ENCODE data around the gene MYO1F. TPM values are rescaled to one million over a fixed set of nuclear protein-coding genes. Genes with fewer than 3 reads are reported as not detected.

The MYO1F gene
- total RNA-seq, 2 experiments from 2014 or later, result 48.7 to 50.1 TPM

DNA sequence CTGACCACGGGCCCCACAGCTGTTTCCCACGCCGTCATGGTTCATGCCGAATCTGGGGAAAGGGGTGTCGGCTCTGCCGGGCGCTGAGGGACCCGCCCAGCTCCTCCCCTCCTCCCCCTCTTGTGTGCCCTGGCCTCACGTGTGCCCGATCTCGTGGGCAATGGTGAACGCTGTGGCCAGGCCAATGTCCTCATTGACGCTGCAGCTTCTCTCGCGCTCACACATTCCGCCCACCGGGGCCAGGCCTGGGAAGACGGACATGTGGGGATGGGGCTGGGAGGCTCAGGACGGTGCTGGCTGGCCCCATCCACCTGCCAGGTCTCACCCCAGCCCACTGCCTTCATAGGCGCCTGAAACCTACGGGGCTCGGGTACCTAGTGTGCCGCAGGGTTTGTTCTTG, 18.9 kb upstream of the MYO1F start:
- ChIA-PET POLR2A (no interaction called here), CTCF (interaction anchor here (1.5 to 5.9 kb wide), 2 partner anchors 10 to 17 kb away, joined by 4 to 61 read pairs; partner anchors contain the start of gene MYO1F)
- Mint-ChIP-seq H3K36me3 (peaks cover 2% of the 10 kb centered on the region), H3K9me3 (peaks cover 12% of the 10 kb centered on the region), H3K27me3 (no peaks in the 10 kb centered on the region), H3K27ac (no peak overlapping the region), H3K4me1 (ENCODE audit: low read depth) (peaks cover 7% of the 10 kb centered on the region), H3K4me3 (no peak overlapping the region)
- DNase-seq, result no peak
- intact Hi-C loops (cut with micrococcal nuclease), result no loop called here

DNA sequence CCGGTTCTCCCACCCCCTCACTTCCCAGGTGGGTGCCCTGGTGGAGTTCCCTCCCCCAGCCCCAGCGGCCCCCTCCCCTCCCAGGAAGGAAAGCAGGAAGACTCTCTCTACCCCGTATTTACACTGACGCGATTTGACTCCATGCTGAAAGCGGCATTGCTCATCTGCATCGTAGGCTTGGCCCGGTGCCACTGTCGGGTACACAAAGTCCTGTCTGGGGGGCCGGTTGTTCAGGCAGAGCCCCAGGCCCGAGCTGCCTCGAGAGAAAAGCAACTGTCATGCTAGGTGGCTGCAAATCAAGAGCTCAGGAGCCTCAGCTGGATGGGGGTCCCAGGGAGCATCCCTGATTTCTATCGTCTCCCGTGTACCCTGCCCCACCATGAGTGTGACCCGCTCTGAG, 18.4 kb upstream of the MYO1F start:
- no peak for DNase-seq
- intact Hi-C loops (cut with micrococcal nuclease), result no loop called here
- Mint-ChIP-seq H3K36me3 (peaks cover 1% of the 10 kb centered on the region), H3K4me3 (no peak overlapping the region), H3K4me1 (ENCODE audit: low read depth) (peaks cover 7% of the 10 kb centered on the region), H3K9me3 (peaks cover 12% of the 10 kb centered on the region), H3K27ac (no peak overlapping the region), H3K27me3 (no peaks in the 10 kb centered on the region)
- POLR2A ChIA-PET, result no interaction called here
- CTCF ChIA-PET, result interaction anchor here (1.5 to 5.9 kb wide), 2 partner anchors 9 to 16 kb away, joined by 4 to 61 read pairs; partner anchors contain the start of gene MYO1F

GRCh38 chr19:8593931-8594330, 16.7 kb upstream of the MYO1F start:
- Mint-ChIP-seq H3K27me3 (no peaks in the 10 kb centered on the region), H3K27ac (no peak overlapping the region), H3K4me1 (ENCODE audit: low read depth) (peaks cover 7% of the 10 kb centered on the region), H3K9me3 (peaks cover 12% of the 10 kb centered on the region), H3K36me3 (no peaks in the 10 kb centered on the region), H3K4me3 (no peak overlapping the region)
- ChIA-PET POLR2A (no interaction called here), CTCF (interaction anchor here (0.8 to 5.9 kb wide), 7 partner anchors 11 to 100 kb away, joined by 3 to 61 read pairs (median 3); partner anchors contain the start of gene MYO1F)
- DNase-seq, result no peak
- intact Hi-C loops (cut with micrococcal nuclease), result no loop called here

- intact Hi-C loops (cut with micrococcal nuclease), result loop anchor here (1.0 kb wide), 3 partner anchors 11 to 240 kb away; partner anchors contain the start of genes MBD3L1, RAB11B and ZNF558
- H3K27me3 Mint-ChIP-seq, result no peaks in the 10 kb centered on the region
These were observed 15.2 kb upstream of the MYO1F start for GRCh38 chr19:8592231-8593009.

GRCh38 chr19:8589177-8589714, 12.0 kb upstream of the MYO1F start:
- no peaks in the 10 kb centered on the region for H3K27me3 Mint-ChIP-seq
- ChIA-PET CTCF (interaction anchor here (1.0 to 1.2 kb wide), 2 partner anchors 11 to 176 kb away, joined by 3 to 7 read pairs; partner anchors contain the start of gene MARCHF2), POLR2A (no interaction called here)
- peaks cover 7% of the 10 kb centered on the region for H3K4me1 Mint-ChIP-seq (ENCODE audit: low read depth)
- peaks cover 9% of the 10 kb centered on the region for H3K9me3 Mint-ChIP-seq
- no peaks in the 10 kb centered on the region for H3K36me3 Mint-ChIP-seq
- H3K4me3 Mint-ChIP-seq, result no peak overlapping the region
- H3K27ac Mint-ChIP-seq, result no peak overlapping the region
- intact Hi-C loops (cut with micrococcal nuclease), result no loop called here
- DNase-seq, result no peak

More at GRCh38 chr19:8592231-8593009, 15.2 kb upstream of the MYO1F start:
- Mint-ChIP-seq H3K9me3 (peaks cover 12% of the 10 kb centered on the region), H3K4me3 (peak overlapping the region; percentile 70), H3K36me3 (no peaks in the 10 kb centered on the region), H3K4me1 (ENCODE audit: low read depth) (peaks cover 7% of the 10 kb centered on the region), H3K27ac (peak overlapping the region; percentile 59)
- DNase-seq, result peak; percentile 99
- ChIA-PET POLR2A (no interaction called here), CTCF (interaction anchor here (0.6 to 5.9 kb wide), 4 partner anchors 8 to 14 kb away, joined by 3 to 61 read pairs (median 15); partner anchors contain the start of gene MYO1F)

DNA sequence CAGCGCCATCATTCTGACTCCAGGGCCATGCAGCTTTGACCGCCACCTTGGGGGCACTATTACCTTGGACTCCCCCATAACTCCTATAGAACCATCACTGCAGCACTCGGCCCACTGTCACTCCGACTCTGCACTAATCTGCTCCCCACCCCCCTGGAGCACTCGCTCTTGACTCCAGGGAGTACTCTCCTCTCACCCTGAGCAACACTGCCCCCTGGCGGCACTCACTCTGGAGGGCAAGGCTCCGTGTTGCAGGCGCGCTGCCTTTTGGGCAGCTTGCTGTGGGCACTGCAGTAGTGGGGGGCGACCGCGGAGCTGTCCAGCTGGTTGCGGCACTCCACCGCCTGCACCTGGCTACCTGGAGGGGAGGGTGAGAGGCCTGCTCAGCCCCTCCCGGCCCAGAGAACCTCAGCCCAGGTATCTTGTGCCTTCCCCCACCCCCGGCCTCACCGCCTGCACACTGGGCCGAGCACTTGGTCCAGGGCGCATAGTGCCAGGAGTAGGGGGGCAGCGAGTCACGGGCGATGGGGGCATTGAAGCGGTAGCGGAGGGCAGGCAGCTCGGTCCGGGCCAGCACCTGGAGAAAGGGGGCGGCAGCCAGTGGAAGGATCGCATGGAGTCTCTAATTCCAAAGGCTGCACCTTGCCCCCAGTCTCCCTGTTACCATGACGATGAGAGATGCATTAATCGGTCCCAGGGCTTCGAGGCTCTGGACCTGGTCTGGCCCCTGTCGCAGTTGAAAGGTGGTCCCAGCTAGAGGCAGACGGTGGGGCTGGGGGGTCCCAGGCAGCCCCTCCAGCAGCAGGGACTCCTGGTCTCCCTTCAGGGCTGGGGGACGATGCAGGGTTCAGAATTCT, 8.9 kb upstream of the MYO1F start:
- ChIA-PET POLR2A (no interaction called here), CTCF (interaction anchor here (0.5 to 2.9 kb wide), 13 partner anchors 8 to 683 kb away, joined by 3 to 16 read pairs (median 3); partner anchors contain the start of genes MARCHF2 and MYO1F)
- H3K36me3 Mint-ChIP-seq, result no peaks in the 10 kb centered on the region
- no peaks in the 10 kb centered on the region for H3K9me3 Mint-ChIP-seq
- no peaks in the 10 kb centered on the region for H3K27me3 Mint-ChIP-seq
- peak; percentile 75 for DNase-seq
- H3K4me3 Mint-ChIP-seq, result no peak overlapping the region
- intact Hi-C loops (cut with micrococcal nuclease), result no loop called here
- H3K4me1 Mint-ChIP-seq (ENCODE audit: low read depth), result no peaks in the 10 kb centered on the region
- H3K27ac Mint-ChIP-seq, result no peak overlapping the region

DNA sequence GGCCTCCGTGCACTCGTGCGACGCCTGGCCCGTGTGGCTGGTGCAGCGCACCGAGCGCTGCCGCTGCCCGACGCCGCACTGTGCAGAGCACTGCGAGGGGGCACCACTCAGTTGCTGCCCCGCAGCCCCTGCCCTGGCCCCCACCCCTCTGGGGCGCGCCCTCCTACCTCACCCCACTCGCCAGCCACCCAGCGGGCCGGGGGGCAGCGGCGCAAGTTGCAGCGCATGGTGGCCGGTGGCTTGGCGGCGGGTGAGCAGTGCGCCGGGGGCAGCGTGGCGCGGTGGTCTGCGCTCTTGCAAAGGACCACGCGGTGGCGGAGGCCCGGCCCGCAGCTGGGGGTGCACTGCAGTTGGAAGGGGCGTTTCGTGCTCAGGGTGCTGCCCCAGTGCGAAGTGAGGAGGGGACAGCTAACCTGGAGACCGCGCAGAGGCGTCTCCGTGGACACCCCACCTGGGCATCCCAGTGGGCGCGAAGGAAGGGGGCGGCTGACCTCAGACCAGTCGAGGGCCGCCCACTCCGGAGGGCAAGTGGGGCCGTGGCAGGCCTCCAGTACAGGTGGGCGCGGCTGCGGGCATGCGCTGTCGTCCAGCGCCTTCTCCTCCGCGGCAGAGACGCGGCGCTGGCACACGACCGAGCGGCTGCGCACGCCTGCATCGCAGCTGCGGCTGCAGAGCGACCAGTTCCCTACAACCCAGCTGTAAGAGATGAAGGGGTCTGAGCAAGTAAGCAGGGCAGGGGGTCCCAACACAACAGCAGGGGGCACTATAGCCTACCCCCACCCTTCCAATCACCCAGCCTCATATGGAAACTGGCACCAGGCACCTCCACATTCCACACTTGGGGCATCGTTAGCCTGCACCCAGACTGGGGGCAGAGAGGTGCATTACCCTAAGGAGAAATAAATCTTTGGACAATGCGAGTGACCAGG, 8.0 kb upstream of the MYO1F start:
- intact Hi-C loops (cut with micrococcal nuclease), result no loop called here
- DNase-seq, result no peak
- ChIA-PET CTCF (interaction anchor here (0.6 to 2.9 kb wide), 6 partner anchors 8 to 231 kb away, joined by 3 to 16 read pairs (median 6); partner anchors contain the start of gene MYO1F), POLR2A (no interaction called here)
- Mint-ChIP-seq H3K4me3 (no peak overlapping the region), H3K9me3 (no peaks in the 10 kb centered on the region), H3K4me1 (ENCODE audit: low read depth) (no peaks in the 10 kb centered on the region), H3K27me3 (no peaks in the 10 kb centered on the region), H3K27ac (no peak overlapping the region), H3K36me3 (no peaks in the 10 kb centered on the region)

GRCh38 chr19:8580710-8581281, 3.6 kb upstream of the MYO1F start:
- no peaks in the 10 kb centered on the region for H3K9me3 Mint-ChIP-seq
- H3K27ac Mint-ChIP-seq, result no peak overlapping the region
- peaks cover 29% of the 10 kb centered on the region for H3K4me1 Mint-ChIP-seq (ENCODE audit: low read depth)
- peaks cover 2% of the 10 kb centered on the region for H3K27me3 Mint-ChIP-seq
- ChIA-PET POLR2A (interaction anchor here (0.8 to 3.6 kb wide), 2 partner anchors 10 to 67 kb away, joined by 7 to 23 read pairs; partner anchors contain the start of gene ZNF414), CTCF (interaction anchor here (0.6 to 6.8 kb wide), 43 partner anchors 10 to 1072 kb away, joined by 3 to 168 read pairs (median 4); partner anchors contain the start of genes HNRNPM, KANK3, MARCHF2 and ZNF414)
- intact Hi-C loops (cut with micrococcal nuclease), result loop anchor here (1.0 to 2.0 kb wide), 3 partner anchors 12 to 168 kb away; partner anchors contain the start of gene MARCHF2
- no peak overlapping the region for H3K4me3 Mint-ChIP-seq
- no peaks in the 10 kb centered on the region for H3K36me3 Mint-ChIP-seq
- DNase-seq, result peak; percentile 90

DNA sequence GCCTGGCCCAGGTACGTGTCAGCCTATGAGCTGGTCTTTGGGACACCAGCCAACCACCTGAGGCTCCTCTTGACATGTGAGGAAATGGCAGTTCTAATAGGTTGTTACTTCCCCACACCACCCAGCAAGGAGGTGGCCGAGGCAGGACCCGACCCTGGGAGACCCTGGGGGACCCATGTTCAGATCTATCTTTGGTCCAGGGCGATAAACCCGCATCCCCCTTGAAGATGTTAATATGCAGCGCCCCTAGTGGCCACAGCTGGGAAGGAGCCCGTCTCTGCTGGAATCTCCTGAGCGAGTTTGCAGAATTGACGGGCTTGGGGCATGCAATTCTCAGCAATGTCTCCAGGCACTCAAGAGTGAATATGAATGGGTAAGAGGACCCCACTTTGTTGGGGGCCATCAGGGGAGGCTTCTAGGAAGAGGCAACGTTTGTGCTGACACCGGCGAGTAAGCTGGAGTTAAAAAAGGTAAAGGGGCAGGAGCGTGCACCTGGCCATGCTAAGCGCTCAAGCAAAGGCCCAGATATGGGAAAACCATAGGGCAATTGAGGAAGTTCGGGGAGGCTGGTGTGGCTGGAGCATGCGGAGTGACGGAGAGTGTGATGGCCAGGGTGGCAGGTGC, 1.5 kb upstream of the MYO1F start:
- intact Hi-C loops (cut with micrococcal nuclease), result loop anchor here (1.0 to 5.0 kb wide), 5 partner anchors 9 to 226 kb away; partner anchors contain the start of genes RAB11B and ZNF414
- peak; percentile 89 for DNase-seq
- Mint-ChIP-seq H3K4me1 (ENCODE audit: low read depth) (peaks cover 47% of the 10 kb centered on the region), H3K27me3 (peaks cover 2% of the 10 kb centered on the region), H3K36me3 (peaks cover under 1% of the 10 kb centered on the region), H3K27ac (no peak overlapping the region), H3K9me3 (no peaks in the 10 kb centered on the region), H3K4me3 (peak overlapping the region; percentile 9)
- ChIA-PET CTCF (interaction anchor here (0.5 to 6.8 kb wide), 42 partner anchors 8 to 412 kb away, joined by 3 to 168 read pairs (median 4); partner anchors contain the start of genes ANGPTL4, HNRNPM, MARCHF2 and ZNF414), POLR2A (interaction anchor here (1.7 to 3.6 kb wide), 3 partner anchors 62 to 91 kb away, joined by 3 to 23 read pairs (median 5); partner anchors contain the start of gene ZNF414)

- peak overlapping the region; percentile 90 for H3K4me3 Mint-ChIP-seq
- no peaks in the 10 kb centered on the region for H3K9me3 Mint-ChIP-seq
- peaks cover 54% of the 10 kb centered on the region for H3K4me1 Mint-ChIP-seq (ENCODE audit: low read depth)
- H3K27ac Mint-ChIP-seq, result peak overlapping the region; percentile 89
- intact Hi-C loops (cut with micrococcal nuclease), result loop anchor here (1.0 to 5.0 kb wide), 5 partner anchors 8 to 225 kb away; partner anchors contain the start of genes RAB11B and ZNF414
- no peak for DNase-seq
- H3K36me3 Mint-ChIP-seq, result peaks cover 2% of the 10 kb centered on the region
- CTCF ChIA-PET, result interaction anchor here (0.6 to 6.8 kb wide), 26 partner anchors 9 to 258 kb away, joined by 3 to 168 read pairs (median 8); partner anchors contain the start of genes MARCHF2 and ZNF414
- peaks cover 2% of the 10 kb centered on the region for H3K27me3 Mint-ChIP-seq
- POLR2A ChIA-PET, result interaction anchor here (0.9 to 3.6 kb wide), 4 partner anchors 13 to 187 kb away, joined by 4 to 23 read pairs (median 4); partner anchors contain the start of genes RAB11B and ZNF414
These were observed 499 bp upstream of the MYO1F start for GRCh38 chr19:8577741-8578140.

Data from activated CD4-positive, alpha-beta memory T cell treated with anti-CD3 and anti-CD28 coated beads for 36 hours (primary cell).